WI38 (cell line): ENCODE data around the gene MITF.

Source experiments
- H3K4me3 ChIP-seq: 2 replicates; pipeline ENCODE4 v1.5.1; 2011; ENCODE audit warnings: low read depth, mild to moderate bottlenecking, control low read depth, low read length
- CTCF ChIP-seq: IDR thresholded peaks from 2 replicates; pipeline ENCODE4 v1.5.1; 2012; ENCODE audit warnings: low read depth, mild to moderate bottlenecking, control low read depth, low read length

The MITF gene

GRCh38 chr3:69936266-69936665 lies 197.0 kb downstream of the MITF start:
- no peak for TF ChIP-seq CTCF

GRCh38 chr3:69938061-69938460 lies 198.8 kb downstream of the MITF start:
- no peak for TF ChIP-seq CTCF
- no peak overlapping the region for H3K4me3 ChIP-seq

More at GRCh38 chr3:69936266-69936665, 197.0 kb downstream of the MITF start:
- H3K4me3 ChIP-seq: no peak overlapping the region

GRCh38 chr3:69938931-69939330 lies 199.7 kb downstream of the MITF start:
- no peak overlapping the region for H3K4me3 ChIP-seq
- no peak for TF ChIP-seq CTCF

- no peak overlapping the region for H3K4me3 ChIP-seq
- TF ChIP-seq CTCF: no peak
Measured at GRCh38 chr3:69941037-69941436, 201.8 kb downstream of the MITF start.

GRCh38 chr3:69941439-69942176 lies 202.3 kb downstream of the MITF start:
- TF ChIP-seq CTCF: no peak

GRCh38 chr3:69944931-69945493 lies 205.7 kb downstream of the MITF start:
- no peak overlapping the region for H3K4me3 ChIP-seq
- TF ChIP-seq CTCF: no peak

More at GRCh38 chr3:69941439-69942176, 202.3 kb downstream of the MITF start:
- H3K4me3 ChIP-seq: no peak overlapping the region

GRCh38 chr3:69948246-69948862 lies 209.1 kb downstream of the MITF start:
- TF ChIP-seq CTCF: peak; percentile 17; the same call in 1 of the 2 replicates

More at GRCh38 chr3:69948246-69948862, 209.1 kb downstream of the MITF start:
- H3K4me3 ChIP-seq: no peak overlapping the region
